WTC11 (cell line): ENCODE data around the gene SH3GLB2. TPM values are rescaled to one million over a fixed set of nuclear protein-coding genes. Genes with fewer than 3 reads are reported as not detected.
"Not testable (repeated sequence)": the region's sequence is repeated elsewhere in the genome, so short reads cannot be mapped to it uniquely, and the experiment has no call there.

ENCODE experiments used
- ATAC-seq: fragments of 200-7000 bp; cut with Tn5 transposase; 2 replicates; pipeline ENCODE4 v1.10.0; 2021; ENCODE audit warnings: mild to moderate bottlenecking, moderate library complexity
- CTCF ChIA-PET: fragments of 300-600 bp; sonication (Branson Sonifier 250); formaldehyde crosslinking; loops from one replicate; lab custom pipeline; 2021; ENCODE audit warnings: antibody characterized with exemption; lab: Charles Lee
- POLR2A ChIA-PET: fragments of 350-600 bp; sonication (Branson Sonifier 250); formaldehyde crosslinking; loops from one replicate; lab custom pipeline; 2021; ENCODE audit warnings: antibody characterized with exemption; lab: Charles Lee
- DNase-seq: peaks from one replicate; pipeline ENCODE4 v3.0.0; 2021; ENCODE audit warnings: low spot score
- H3K27ac Mint-ChIP-seq: 2 replicates; pipeline ENCODE4 v1.8.0; 2021; ENCODE audit warnings: mixed read lengths
- H3K27me3 Mint-ChIP-seq: 2 replicates; pipeline ENCODE4 v1.8.0; 2021; ENCODE audit warnings: low read depth, mild to moderate bottlenecking, moderate library complexity, mixed read lengths
- H3K36me3 Mint-ChIP-seq: 2 replicates; pipeline ENCODE4 v1.8.0; 2021; ENCODE audit warnings: mixed read lengths
- H3K4me1 Mint-ChIP-seq: 2 replicates; pipeline ENCODE4 v1.8.0; 2022; ENCODE audit warnings: mixed read lengths
- H3K4me3 Mint-ChIP-seq: 2 replicates; pipeline ENCODE4 v1.8.0; 2021; ENCODE audit warnings: mild to moderate bottlenecking, moderate library complexity, mixed read lengths
- H3K9me3 Mint-ChIP-seq: 2 replicates; pipeline ENCODE4 v1.8.0; 2021; ENCODE audit warnings: mixed read lengths
- ATF1 ChIP-seq: sonication (generic); formaldehyde crosslinking; IDR thresholded peaks from 2 replicates; pipeline ENCODE4 v1.8.1; 2023; ENCODE audit warnings: mild to moderate bottlenecking, moderate library complexity, missing genetic modification reagents
- CDX4 ChIP-seq: fragments of 250-450 bp; sonication (Bioruptor Pico); IDR thresholded peaks from 2 replicates; pipeline ENCODE4 v1.9.0; 2021; ENCODE audit warnings: moderate library complexity, mild to moderate bottlenecking, inconsistent platforms, borderline replicate concordance
- E2F1 ChIP-seq: sonication (generic); formaldehyde crosslinking; IDR thresholded peaks from 2 replicates; pipeline ENCODE4 v1.8.0; 2022; ENCODE audit warnings: mild to moderate bottlenecking, missing genetic modification reagents
- E2F4 ChIP-seq: sonication (generic); formaldehyde crosslinking; IDR thresholded peaks from 2 replicates; pipeline ENCODE4 v1.8.1; 2022; ENCODE audit warnings: low read depth, mild to moderate bottlenecking, moderate library complexity, missing genetic modification reagents, borderline replicate concordance
- ETV6 ChIP-seq: sonication (generic); formaldehyde crosslinking; IDR thresholded peaks from 2 replicates; pipeline ENCODE4 v1.8.1; 2022; ENCODE audit warnings: mild to moderate bottlenecking, missing genetic modification reagents
- FOXP1 ChIP-seq: sonication (generic); formaldehyde crosslinking; IDR thresholded peaks from 2 replicates; pipeline ENCODE4 v1.8.0; 2022; ENCODE audit warnings: missing genetic modification reagents, mild to moderate bottlenecking, moderate library complexity, borderline replicate concordance
- FOXP4 ChIP-seq: sonication (generic); formaldehyde crosslinking; IDR thresholded peaks from 2 replicates; pipeline ENCODE4 v1.8.0; 2022; ENCODE audit warnings: mild to moderate bottlenecking, missing genetic modification reagents
- IRF1 ChIP-seq: sonication (generic); formaldehyde crosslinking; IDR thresholded peaks from 2 replicates; pipeline ENCODE4 v1.8.0; 2023; ENCODE audit warnings: missing genetic modification reagents
- MLX ChIP-seq: sonication (generic); formaldehyde crosslinking; IDR thresholded peaks from 2 replicates; pipeline ENCODE4 v1.8.1; 2023; ENCODE audit warnings: mild to moderate bottlenecking, missing genetic modification reagents, moderate library complexity
- NFE2L1 ChIP-seq: sonication (generic); formaldehyde crosslinking; IDR thresholded peaks from 2 replicates; pipeline ENCODE4 v1.8.1; 2023; ENCODE audit warnings: missing genetic modification reagents
- NFYB ChIP-seq: sonication (generic); formaldehyde crosslinking; conservative IDR thresholded peaks from 2 replicates; pipeline ENCODE4 v1.8.0; 2022; ENCODE audit warnings: low read depth, missing genetic modification reagents
- PRRX2 ChIP-seq: fragments of 250-450 bp; sonication (Bioruptor Pico); IDR thresholded peaks from 2 replicates; pipeline ENCODE4 v1.8.0; 2021; ENCODE audit warnings: mild to moderate bottlenecking
- SMAD4 ChIP-seq: sonication (generic); formaldehyde crosslinking; IDR thresholded peaks from 2 replicates; pipeline ENCODE4 v1.8.0; 2022; ENCODE audit warnings: mild to moderate bottlenecking, missing genetic modification reagents
- STAT6 ChIP-seq: sonication (generic); formaldehyde crosslinking; conservative IDR thresholded peaks from 2 replicates; pipeline ENCODE4 v1.8.1; 2023; ENCODE audit warnings: mild to moderate bottlenecking, low read depth, missing genetic modification reagents, moderate library complexity
- TEAD1 ChIP-seq: sonication (generic); formaldehyde crosslinking; IDR thresholded peaks from 2 replicates; pipeline ENCODE4 v1.8.0; 2022; ENCODE audit warnings: mild to moderate bottlenecking, missing genetic modification reagents
- ZBTB43 ChIP-seq: sonication (generic); formaldehyde crosslinking; IDR thresholded peaks from 2 replicates; pipeline ENCODE4 v1.8.1; 2023; ENCODE audit warnings: mild to moderate bottlenecking, missing genetic modification reagents
- ZNF219 ChIP-seq: sonication (generic); formaldehyde crosslinking; IDR thresholded peaks from 2 replicates; pipeline ENCODE4 v1.8.0; 2023; ENCODE audit warnings: missing genetic modification reagents, mild to moderate bottlenecking, borderline replicate concordance
- ZNF396 ChIP-seq: fragments of 250-450 bp; sonication (Bioruptor Pico); IDR thresholded peaks from 2 replicates; pipeline ENCODE4 v1.8.0; 2021; ENCODE audit warnings: mild to moderate bottlenecking, moderate library complexity, borderline replicate concordance
- ZNF671 ChIP-seq: fragments of 250-450 bp; sonication (Bioruptor Pico); IDR thresholded peaks from 2 replicates; pipeline ENCODE4 v1.8.0; 2021; ENCODE audit warnings: mild to moderate bottlenecking
- total RNA-seq: library from RNA; stranded (reverse); gene quantifications from 3 replicates; pipeline ENCODE4 v1.2.3, GENCODE V29; 2021

The SH3GLB2 gene
- total RNA-seq, 1 experiment from 2014 or later, result 59.7 TPM

- no peak for DNase-seq
- Mint-ChIP-seq H3K4me3 (no peak overlapping the region), H3K27ac (no peak overlapping the region), H3K36me3 (peaks cover 54% of the 10 kb centered on the region), H3K9me3 (no peaks in the 10 kb centered on the region), H3K27me3 (no peaks in the 10 kb centered on the region), H3K4me1 (no peaks in the 10 kb centered on the region)
- ATAC-seq, result no peak
- ChIA-PET POLR2A (no interaction called here), CTCF (no interaction called here)
- TF ChIP-seq ETV6 (CRISPR knock-in tag) (no peak), ZNF219 (no peak), ZBTB43 (CRISPR knock-in tag) (no peak), TEAD1 (CRISPR knock-in tag) (no peak), ZNF671 (no peak), ATF1 (CRISPR knock-in tag) (no peak), FOXP4 (no peak), CDX4 (CRISPR knock-in tag) (no peak), E2F1 (CRISPR knock-in tag) (no peak), STAT6 (CRISPR knock-in tag) (no peak), IRF1 (no peak), PRRX2 (CRISPR knock-in tag) (no peak), FOXP1 (CRISPR knock-in tag) (no peak), SMAD4 (CRISPR knock-in tag) (no peak), NFYB (CRISPR knock-in tag) (no peak), E2F4 (CRISPR knock-in tag) (no peak), MLX (CRISPR knock-in tag) (no peak), ZNF396 (no peak), NFE2L1 (no peak)
Measured at GRCh38 chr9:128969491-128969890, 58.6 kb downstream of the SH3GLB2 start.

GRCh38 chr9:128961403-128961802 is 66.7 kb downstream of the SH3GLB2 start:
- ATAC-seq, DNase-seq, POLR2A ChIA-PET, H3K4me1 Mint-ChIP-seq, H3K27me3 Mint-ChIP-seq, H3K4me3 Mint-ChIP-seq, H3K9me3 Mint-ChIP-seq, CTCF ChIA-PET, H3K27ac Mint-ChIP-seq: not testable (repeated sequence)
- H3K36me3 Mint-ChIP-seq, result peaks cover 45% of the 10 kb centered on the region
